ENCODE results near the gene CD74. TPM values are rescaled to one million over a fixed set of nuclear protein-coding genes. Genes with fewer than 3 reads are reported as not detected.

CD74 gene
- total and polyA plus RNA-seq, 2 of the 13 experiments (the other 11 are each of a cell fraction or from before 2014, with no cell fraction given) = 34.1 to 84.4 TPM

- no peak for TF ChIP-seq TCF12 (IDR thresholded peaks at IDR 0.05)
- TF ChIP-seq TCF12 (CRISPR knock-in tag; IDR thresholded peaks at IDR 0.05) = no peak
- no peak for TF ChIP-seq SNRNP70 (IDR thresholded peaks at IDR 0.05; ENCODE audit: low read depth, low read length)
- peak; percentile 72; the same call in 1 of the 2 replicates for TF ChIP-seq ZBTB4 (CRISPR knock-in tag; IDR thresholded peaks at IDR 0.05; ENCODE audit: borderline replicate concordance)
- TF ChIP-seq ETV6 (CRISPR knock-in tag; conservative IDR thresholded peaks at IDR 0.05) = peak; percentile 59; the same call in 1 of the 2 replicates
- TF ChIP-seq TRIM24 (CRISPR knock-in tag; IDR thresholded peaks at IDR 0.05) = no peak
- TF ChIP-seq ZSCAN22 (CRISPR knock-in tag; IDR thresholded peaks at IDR 0.05) = no peak
- TF ChIP-seq ZNF878 (CRISPR knock-in tag; IDR thresholded peaks at IDR 0.05) = no peak
- TF ChIP-seq, protein P1, sequence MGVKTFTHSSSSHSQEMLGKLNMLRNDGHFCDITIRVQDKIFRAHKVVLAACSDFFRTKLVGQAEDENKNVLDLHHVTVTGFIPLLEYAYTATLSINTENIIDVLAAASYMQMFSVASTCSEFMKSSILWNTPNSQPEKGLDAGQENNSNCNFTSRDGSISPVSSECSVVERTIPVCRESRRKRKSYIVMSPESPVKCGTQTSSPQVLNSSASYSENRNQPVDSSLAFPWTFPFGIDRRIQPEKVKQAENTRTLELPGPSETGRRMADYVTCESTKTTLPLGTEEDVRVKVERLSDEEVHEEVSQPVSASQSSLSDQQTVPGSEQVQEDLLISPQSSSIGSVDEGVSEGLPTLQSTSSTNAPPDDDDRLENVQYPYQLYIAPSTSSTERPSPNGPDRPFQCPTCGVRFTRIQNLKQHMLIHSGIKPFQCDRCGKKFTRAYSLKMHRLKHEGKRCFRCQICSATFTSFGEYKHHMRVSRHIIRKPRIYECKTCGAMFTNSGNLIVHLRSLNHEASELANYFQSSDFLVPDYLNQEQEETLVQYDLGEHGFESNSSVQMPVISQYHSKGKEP (CRISPR knock-in tag; IDR thresholded peaks at IDR 0.05) = no peak
- TF ChIP-seq TBX2 (CRISPR knock-in tag; IDR thresholded peaks at IDR 0.05; ENCODE audit: borderline replicate concordance) = no peak
- TF ChIP-seq, protein P2, sequence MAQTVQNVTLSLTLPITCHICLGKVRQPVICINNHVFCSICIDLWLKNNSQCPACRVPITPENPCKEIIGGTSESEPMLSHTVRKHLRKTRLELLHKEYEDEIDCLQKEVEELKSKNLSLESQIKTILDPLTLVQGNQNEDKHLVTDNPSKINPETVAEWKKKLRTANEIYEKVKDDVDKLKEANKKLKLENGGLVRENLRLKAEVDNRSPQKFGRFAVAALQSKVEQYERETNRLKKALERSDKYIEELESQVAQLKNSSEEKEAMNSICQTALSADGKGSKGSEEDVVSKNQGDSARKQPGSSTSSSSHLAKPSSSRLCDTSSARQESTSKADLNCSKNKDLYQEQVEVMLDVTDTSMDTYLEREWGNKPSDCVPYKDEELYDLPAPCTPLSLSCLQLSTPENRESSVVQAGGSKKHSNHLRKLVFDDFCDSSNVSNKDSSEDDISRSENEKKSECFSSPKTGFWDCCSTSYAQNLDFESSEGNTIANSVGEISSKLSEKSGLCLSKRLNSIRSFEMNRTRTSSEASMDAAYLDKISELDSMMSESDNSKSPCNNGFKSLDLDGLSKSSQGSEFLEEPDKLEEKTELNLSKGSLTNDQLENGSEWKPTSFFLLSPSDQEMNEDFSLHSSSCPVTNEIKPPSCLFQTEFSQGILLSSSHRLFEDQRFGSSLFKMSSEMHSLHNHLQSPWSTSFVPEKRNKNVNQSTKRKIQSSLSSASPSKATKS (CRISPR knock-in tag; IDR thresholded peaks at IDR 0.05) = no peak
- TF ChIP-seq, protein P3, sequence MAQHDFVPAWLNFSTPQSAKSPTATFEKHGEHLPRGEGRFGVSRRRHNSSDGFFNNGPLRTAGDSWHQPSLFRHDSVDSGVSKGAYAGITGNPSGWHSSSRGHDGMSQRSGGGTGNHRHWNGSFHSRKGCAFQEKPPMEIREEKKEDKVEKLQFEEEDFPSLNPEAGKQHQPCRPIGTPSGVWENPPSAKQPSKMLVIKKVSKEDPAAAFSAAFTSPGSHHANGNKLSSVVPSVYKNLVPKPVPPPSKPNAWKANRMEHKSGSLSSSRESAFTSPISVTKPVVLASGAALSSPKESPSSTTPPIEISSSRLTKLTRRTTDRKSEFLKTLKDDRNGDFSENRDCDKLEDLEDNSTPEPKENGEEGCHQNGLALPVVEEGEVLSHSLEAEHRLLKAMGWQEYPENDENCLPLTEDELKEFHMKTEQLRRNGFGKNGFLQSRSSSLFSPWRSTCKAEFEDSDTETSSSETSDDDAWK (CRISPR knock-in tag; IDR thresholded peaks at IDR 0.05) = no peak
- TF ChIP-seq THYN1 (CRISPR knock-in tag; IDR thresholded peaks at IDR 0.05; ENCODE audit: borderline replicate concordance, low read depth) = no peak
- TF ChIP-seq, protein P4, sequence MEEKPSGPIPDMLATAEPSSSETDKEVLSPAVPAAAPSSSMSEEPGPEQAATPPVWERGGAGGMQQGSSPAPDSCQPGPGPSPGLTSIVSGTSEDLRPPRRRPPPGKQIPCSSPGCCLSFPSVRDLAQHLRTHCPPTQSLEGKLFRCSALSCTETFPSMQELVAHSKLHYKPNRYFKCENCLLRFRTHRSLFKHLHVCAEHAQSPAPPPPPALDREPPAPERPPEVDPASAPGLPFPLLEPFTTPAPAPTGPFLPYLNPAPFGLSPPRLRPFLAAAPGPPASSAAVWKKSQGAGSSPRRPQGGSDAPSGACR (CRISPR knock-in tag; IDR thresholded peaks at IDR 0.05) = no peak
- no peak for TF ChIP-seq PBX3 (CRISPR knock-in tag; IDR thresholded peaks at IDR 0.05; ENCODE audit: borderline replicate concordance)
- no peak for TF ChIP-seq CENPX (CRISPR knock-in tag; IDR thresholded peaks at IDR 0.05)
- no peak for TF ChIP-seq ZNF737 (CRISPR knock-in tag; IDR thresholded peaks at IDR 0.05; ENCODE audit: borderline replicate concordance)
- TF ChIP-seq EEA1 (CRISPR knock-in tag; IDR thresholded peaks at IDR 0.05; ENCODE audit: borderline replicate concordance) = 0 out of 2 replicates have a peak, but pooled peaks have one; percentile 41
These were observed 15.6 kb upstream of the CD74 start (continued) for GRCh38 chr5:150428106-150428876.

All from HepG2 (cell line).